ENCODE measurements around the gene SHC2. TPM values are rescaled to one million over a fixed set of nuclear protein-coding genes. Genes with fewer than 3 reads are reported as not detected.

Gene SHC2
- total and polyA plus RNA-seq, 2 of the 13 experiments (the other 11 are each of a cell fraction or from before 2014, with no cell fraction given) = 9.0 to 18.3 TPM

DNA sequence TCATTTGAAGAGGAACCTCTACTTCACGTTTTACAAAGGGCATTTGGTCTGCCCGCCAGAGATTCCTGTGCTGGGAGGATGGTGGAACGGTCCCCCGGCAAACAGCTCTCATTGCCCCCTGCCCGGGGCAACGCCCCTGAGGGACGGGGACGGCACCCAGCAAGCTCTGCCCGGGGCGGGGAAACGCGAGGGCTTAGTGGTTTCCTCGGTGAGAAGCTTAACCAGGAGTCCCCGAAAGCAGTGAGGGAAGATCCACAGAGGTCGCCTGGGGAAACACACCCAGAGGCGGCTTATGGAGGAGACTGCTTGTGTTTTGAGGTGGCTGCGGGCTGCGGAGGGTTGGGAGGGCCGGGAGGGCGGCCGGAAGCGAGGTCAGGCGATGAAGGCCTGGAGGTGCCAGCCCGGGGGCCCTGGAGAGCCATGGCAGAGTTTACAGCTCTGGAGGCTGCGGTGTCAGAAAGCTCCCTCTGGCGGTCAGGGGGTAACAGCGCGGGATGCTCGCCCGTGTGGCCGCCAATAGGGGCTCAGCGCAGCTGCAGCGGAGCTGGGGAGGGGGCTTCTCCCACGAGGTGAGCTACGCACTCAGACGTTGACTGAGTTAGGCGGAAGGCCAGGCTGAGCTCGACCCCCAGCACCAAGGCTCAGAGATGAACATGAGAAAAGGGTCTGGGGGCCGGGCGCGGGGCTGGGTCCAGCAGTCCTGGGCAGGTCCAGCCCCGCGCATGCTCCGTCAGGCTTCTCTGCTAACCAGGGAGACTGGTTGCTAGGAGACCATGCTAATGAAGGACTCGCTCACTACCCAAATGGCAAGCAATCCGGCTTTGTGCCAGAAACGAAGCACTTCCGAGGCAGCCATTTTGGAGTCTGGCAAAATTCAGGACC is 45.8 kb upstream of the SHC2 start (continued):
- peak; percentile 97 for TF ChIP-seq RFX1 (IDR thresholded peaks at IDR 0.05)
- peak; percentile 68; the same call in 1 of the 2 replicates for TF ChIP-seq ZBTB33 (CRISPR knock-in tag; IDR thresholded peaks at IDR 0.05)
- no peak for TF ChIP-seq ZNF674 (CRISPR knock-in tag; IDR thresholded peaks at IDR 0.05; ENCODE audit: low read depth)
- no peak for TF ChIP-seq RBAK (CRISPR knock-in tag; IDR thresholded peaks at IDR 0.05)
- peak; percentile 39; the same call in 1 of the 2 replicates for TF ChIP-seq MED1 (CRISPR knock-in tag; IDR thresholded peaks at IDR 0.05)
- no peak for TF ChIP-seq KAT7 (CRISPR knock-in tag; IDR thresholded peaks at IDR 0.05; ENCODE audit: borderline replicate concordance)
- no peak; the same call in 1 of the 2 replicates for TF ChIP-seq ZFP90 (CRISPR knock-in tag; IDR thresholded peaks at IDR 0.05; ENCODE audit: borderline replicate concordance)
- TF ChIP-seq FLYWCH1 (CRISPR knock-in tag; IDR thresholded peaks at IDR 0.05) = no peak
- TF ChIP-seq, protein P1, sequence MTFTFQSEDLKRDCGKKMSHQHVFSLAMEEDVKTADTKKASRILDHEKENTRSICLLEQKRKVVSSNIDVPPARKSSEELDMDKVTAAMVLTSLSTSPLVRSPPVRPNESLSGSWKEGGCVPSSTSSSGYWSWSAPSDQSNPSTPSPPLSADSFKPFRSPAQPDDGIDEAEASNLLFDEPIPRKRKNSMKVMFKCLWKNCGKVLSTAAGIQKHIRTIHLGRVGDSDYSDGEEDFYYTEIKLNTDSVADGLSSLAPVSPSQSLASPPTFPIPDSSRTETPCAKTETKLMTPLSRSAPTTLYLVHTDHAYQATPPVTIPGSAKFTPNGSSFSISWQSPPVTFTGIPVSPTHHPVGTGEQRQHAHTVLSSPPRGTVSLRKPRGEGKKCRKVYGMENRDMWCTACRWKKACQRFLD (CRISPR knock-in tag; IDR thresholded peaks at IDR 0.05; ENCODE audit: borderline replicate concordance) = no peak
- no peak for TF ChIP-seq ZNF296 (CRISPR knock-in tag; conservative IDR thresholded peaks at IDR 0.05)
- no peak for TF ChIP-seq EZH2 (conservative IDR thresholded peaks at IDR 0.05; ENCODE audit: low read depth, low read length)
- TF ChIP-seq SYNCRIP (IDR thresholded peaks at IDR 0.05; ENCODE audit: insufficient read depth, low read depth, low read length) = no peak
- TF ChIP-seq RFXANK (CRISPR knock-in tag; IDR thresholded peaks at IDR 0.05) = no peak; the same call in 1 of the 2 replicates
- no peak; the same call in 1 of the 2 replicates for TF ChIP-seq HMG20A (CRISPR knock-in tag; IDR thresholded peaks at IDR 0.05; ENCODE audit: borderline replicate concordance)
- TF ChIP-seq ZSCAN20 (CRISPR knock-in tag; IDR thresholded peaks at IDR 0.05; ENCODE audit: borderline replicate concordance) = no peak; the same call in 1 of the 2 replicates
- peak; percentile 24; the same call in 1 of the 2 replicates for TF ChIP-seq FOXK1 (CRISPR knock-in tag; IDR thresholded peaks at IDR 0.05; ENCODE audit: borderline replicate concordance, low read depth)
- TF ChIP-seq ZNF513 (CRISPR knock-in tag; conservative IDR thresholded peaks at IDR 0.05) = no peak
- TF ChIP-seq TMF1 (CRISPR knock-in tag; IDR thresholded peaks at IDR 0.05; ENCODE audit: low read depth) = no peak
- peak; percentile 49 for TF ChIP-seq RBM39 (IDR thresholded peaks at IDR 0.05; ENCODE audit: low read depth, low read length, poor library complexity, severe bottlenecking)
- peak; percentile 60 for TF ChIP-seq ZFP91 (CRISPR knock-in tag; IDR thresholded peaks at IDR 0.05; ENCODE audit: borderline replicate concordance)
- no peak for TF ChIP-seq ZFP36 (IDR thresholded peaks at IDR 0.05; ENCODE audit: borderline replicate concordance, low read depth, low read length, partially characterized antibody)
- no peak; the same call in 1 of the 2 replicates for TF ChIP-seq ZSCAN9 (CRISPR knock-in tag; IDR thresholded peaks at IDR 0.05; ENCODE audit: borderline replicate concordance)
